Osteocyte (in vitro differentiated cells): Measurements from ENCODE around the gene SPAM1. TPM values are rescaled to one million over a fixed set of nuclear protein-coding genes. Genes with fewer than 3 reads are reported as not detected.

ENCODE experiments used
- DNase-seq: peaks from one replicate; pipeline ENCODE4 v3.0.0; 2021; ENCODE audit warnings: mixed read lengths; ENCODE audit not compliant: unreplicated experiment; ENCODE audit errors: extremely low spot score
- H3K27ac Mint-ChIP-seq: one replicate; pipeline ENCODE4 v1.8.0; 2021; ENCODE audit warnings: mild to moderate bottlenecking, mixed read lengths; ENCODE audit not compliant: unreplicated experiment
- H3K27me3 Mint-ChIP-seq: one replicate; pipeline ENCODE4 v1.8.0; 2021; ENCODE audit warnings: mixed read lengths; ENCODE audit not compliant: unreplicated experiment
- H3K36me3 Mint-ChIP-seq: one replicate; pipeline ENCODE4 v1.8.0; 2021; ENCODE audit warnings: mixed read lengths; ENCODE audit not compliant: unreplicated experiment
- H3K4me1 Mint-ChIP-seq: one replicate; pipeline ENCODE4 v1.8.0; 2021; ENCODE audit warnings: mixed read lengths; ENCODE audit not compliant: unreplicated experiment
- H3K4me3 Mint-ChIP-seq: one replicate; pipeline ENCODE4 v1.8.0; 2021; ENCODE audit warnings: mild to moderate bottlenecking, moderate library complexity, mixed read lengths; ENCODE audit not compliant: unreplicated experiment
- H3K9me3 Mint-ChIP-seq: one replicate; pipeline ENCODE4 v1.8.0; 2021; ENCODE audit warnings: mixed read lengths; ENCODE audit not compliant: unreplicated experiment
- total RNA-seq: library from RNA; stranded (reverse); gene quantifications from 2 replicates; pipeline ENCODE4 v1.2.1, GENCODE V29; 2021
- TF ChIP-seq, protein P1 (sequence below): fragments of 200-600 bp; sonication (generic); IDR thresholded peaks from 2 replicates; pipeline ENCODE4 v1.5.0; 2021; ENCODE audit warnings: antibody characterized with exemption, mild to moderate bottlenecking, moderate library complexity

SPAM1 gene
- total RNA-seq, 1 donor from 2014 or later: not detected

- H3K36me3 Mint-ChIP-seq: no peaks in the 10 kb centered on the region
- H3K4me1 Mint-ChIP-seq: no peaks in the 10 kb centered on the region
- H3K9me3 Mint-ChIP-seq: no peaks in the 10 kb centered on the region
- no peaks in the 10 kb centered on the region for H3K27me3 Mint-ChIP-seq
- TF ChIP-seq, protein P1, sequence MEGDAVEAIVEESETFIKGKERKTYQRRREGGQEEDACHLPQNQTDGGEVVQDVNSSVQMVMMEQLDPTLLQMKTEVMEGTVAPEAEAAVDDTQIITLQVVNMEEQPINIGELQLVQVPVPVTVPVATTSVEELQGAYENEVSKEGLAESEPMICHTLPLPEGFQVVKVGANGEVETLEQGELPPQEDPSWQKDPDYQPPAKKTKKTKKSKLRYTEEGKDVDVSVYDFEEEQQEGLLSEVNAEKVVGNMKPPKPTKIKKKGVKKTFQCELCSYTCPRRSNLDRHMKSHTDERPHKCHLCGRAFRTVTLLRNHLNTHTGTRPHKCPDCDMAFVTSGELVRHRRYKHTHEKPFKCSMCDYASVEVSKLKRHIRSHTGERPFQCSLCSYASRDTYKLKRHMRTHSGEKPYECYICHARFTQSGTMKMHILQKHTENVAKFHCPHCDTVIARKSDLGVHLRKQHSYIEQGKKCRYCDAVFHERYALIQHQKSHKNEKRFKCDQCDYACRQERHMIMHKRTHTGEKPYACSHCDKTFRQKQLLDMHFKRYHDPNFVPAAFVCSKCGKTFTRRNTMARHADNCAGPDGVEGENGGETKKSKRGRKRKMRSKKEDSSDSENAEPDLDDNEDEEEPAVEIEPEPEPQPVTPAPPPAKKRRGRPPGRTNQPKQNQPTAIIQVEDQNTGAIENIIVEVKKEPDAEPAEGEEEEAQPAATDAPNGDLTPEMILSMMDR: no peak
- no peak overlapping the region for H3K4me3 Mint-ChIP-seq
- no peak overlapping the region for H3K27ac Mint-ChIP-seq
- DNase-seq: no peak
Measured at GRCh38 chr7:123987445-123987844, 62.4 kb downstream of the SPAM1 start.

DNA sequence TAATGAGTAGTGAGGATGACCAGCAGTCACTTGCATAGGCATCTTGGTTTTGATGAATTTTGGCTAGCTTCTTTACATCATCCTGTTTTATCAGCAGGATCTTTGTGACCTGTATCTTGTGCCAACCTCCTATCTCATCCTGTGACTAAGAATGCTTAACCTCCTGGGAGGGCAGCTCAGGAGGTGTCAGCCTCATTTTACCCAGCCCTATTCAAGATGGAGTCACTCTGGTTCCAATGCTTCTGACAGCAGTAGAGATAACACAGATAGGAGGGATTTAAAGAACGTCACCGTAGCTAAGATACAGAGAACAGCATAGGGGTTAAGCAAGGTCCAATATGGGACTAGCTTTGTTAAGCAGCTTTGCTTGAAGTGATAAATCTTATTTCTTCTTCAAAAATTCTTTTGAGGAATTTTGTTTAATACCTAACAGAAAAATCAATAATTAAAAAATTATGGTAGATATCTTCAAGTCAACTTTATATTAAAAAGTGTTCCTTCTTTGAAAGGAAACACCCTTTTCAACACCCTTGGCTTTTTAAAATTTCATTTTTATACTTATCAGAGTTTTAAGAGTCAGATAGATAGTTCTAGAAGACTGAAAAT lies 68.0 kb downstream of the SPAM1 start:
- TF ChIP-seq, protein P1: no peak
- no peaks in the 10 kb centered on the region for H3K4me1 Mint-ChIP-seq
- H3K9me3 Mint-ChIP-seq: no peaks in the 10 kb centered on the region
- H3K4me3 Mint-ChIP-seq: no peak overlapping the region
- H3K27ac Mint-ChIP-seq: no peak overlapping the region
- no peaks in the 10 kb centered on the region for H3K36me3 Mint-ChIP-seq
- no peaks in the 10 kb centered on the region for H3K27me3 Mint-ChIP-seq
- no peak for DNase-seq

DNA sequence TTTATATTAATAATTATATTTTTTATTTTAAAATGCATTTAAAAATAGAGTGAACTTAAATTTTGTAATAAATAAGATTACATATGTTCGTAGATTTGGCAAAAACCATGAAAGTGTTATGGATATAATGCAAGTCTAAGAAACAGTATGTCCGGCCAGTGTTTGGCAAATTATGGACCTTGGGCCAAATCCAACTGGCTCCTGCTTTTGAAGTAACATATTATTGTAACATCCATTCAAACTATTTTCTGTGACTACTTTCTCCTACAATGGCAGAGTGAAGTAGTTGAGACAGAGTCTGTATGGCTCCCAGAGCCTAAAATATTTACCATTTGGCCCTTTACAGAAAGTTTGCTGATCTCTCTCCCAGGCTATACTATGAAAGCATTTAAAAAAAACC lies 69.0 kb downstream of the SPAM1 start:
- Mint-ChIP-seq H3K27me3 (peaks cover under 1% of the 10 kb centered on the region), H3K4me1 (no peaks in the 10 kb centered on the region), H3K9me3 (no peaks in the 10 kb centered on the region), H3K36me3 (no peaks in the 10 kb centered on the region), H3K4me3 (no peak overlapping the region), H3K27ac (no peak overlapping the region)
- TF ChIP-seq, protein P1: no peak
- DNase-seq: no peak

- no peaks in the 10 kb centered on the region for H3K36me3 Mint-ChIP-seq
Measured at GRCh38 chr7:123994449-123994848, 69.4 kb downstream of the SPAM1 start.

DNA sequence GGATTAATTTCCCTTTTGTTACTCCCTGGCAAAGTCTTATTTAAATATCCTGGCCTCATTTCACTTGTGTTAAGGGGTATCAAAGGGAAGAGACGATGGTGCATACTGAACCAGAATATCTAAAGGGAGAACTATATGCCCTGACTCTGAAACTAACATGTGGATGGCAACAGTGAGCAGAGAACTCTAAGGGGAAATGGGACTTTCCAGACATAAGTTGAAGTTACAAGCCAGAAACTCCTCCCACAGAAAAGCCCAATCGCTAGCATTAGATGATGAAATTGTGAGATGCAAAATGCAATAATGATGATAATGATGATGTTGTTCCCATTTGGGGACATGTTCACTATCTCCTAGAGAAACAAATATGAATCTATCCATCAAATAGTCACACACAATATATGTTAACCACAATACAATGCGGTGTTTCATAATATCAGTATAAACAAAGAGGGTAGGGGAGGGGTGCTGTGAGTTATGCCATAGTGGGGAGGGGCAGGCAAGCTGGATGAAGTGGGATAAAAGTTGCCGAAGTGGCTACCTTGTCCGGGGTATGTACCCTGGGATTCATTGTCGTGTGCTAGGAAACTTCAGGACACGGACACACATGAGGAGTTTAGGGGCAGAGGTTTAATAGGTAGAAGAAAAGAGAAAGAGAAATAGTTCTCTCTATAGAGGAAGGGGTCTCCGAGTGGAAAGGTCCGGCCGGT lies 70.7 kb downstream of the SPAM1 start:
- H3K4me1 Mint-ChIP-seq: no peaks in the 10 kb centered on the region
- H3K9me3 Mint-ChIP-seq: no peaks in the 10 kb centered on the region
- no peak for DNase-seq
- TF ChIP-seq, protein P1: no peak
- no peak overlapping the region for H3K4me3 Mint-ChIP-seq
- peaks cover 3% of the 10 kb centered on the region for H3K27me3 Mint-ChIP-seq
- H3K27ac Mint-ChIP-seq: no peak overlapping the region
- no peaks in the 10 kb centered on the region for H3K36me3 Mint-ChIP-seq

More at GRCh38 chr7:123994449-123994848, 69.4 kb downstream of the SPAM1 start:
- Mint-ChIP-seq H3K27ac (no peak overlapping the region), H3K4me1 (no peaks in the 10 kb centered on the region), H3K4me3 (no peak overlapping the region), H3K9me3 (no peaks in the 10 kb centered on the region), H3K27me3 (peaks cover 3% of the 10 kb centered on the region)
- no peak for DNase-seq
- TF ChIP-seq, protein P1: no peak
